HEK293 (cell line): Measurements from ENCODE around the gene ASB6.
A peak's percentile ranks its signal among the peaks of the same experiment; 100 is the strongest.

Experiments
- BCL11A ChIP-seq: fragments of 450-650 bp; formaldehyde crosslinking; IDR thresholded peaks from 2 replicates; pipeline ENCODE4 v1.5.1; 2016; ENCODE audit warnings: low read depth, missing biosample characterization, missing genetic modification characterization
- BCL11B ChIP-seq: fragments of 450-650 bp; formaldehyde crosslinking; IDR thresholded peaks from 2 replicates; pipeline ENCODE4 v1.5.1; 2016; ENCODE audit warnings: low read depth, missing biosample characterization, missing genetic modification characterization
- GLI2 ChIP-seq: fragments of 450-650 bp; formaldehyde crosslinking; IDR thresholded peaks from 2 replicates; pipeline ENCODE4; 2017; ENCODE audit warnings: missing biosample characterization, missing genetic modification characterization, low read depth, borderline replicate concordance
- HIC1 ChIP-seq: fragments of 450-650 bp; formaldehyde crosslinking; IDR thresholded peaks from 2 replicates; pipeline ENCODE4 v1.5.1; 2016; ENCODE audit warnings: missing biosample characterization, missing genetic modification characterization
- HOXD13 ChIP-seq: sonication (generic); formaldehyde crosslinking; IDR thresholded peaks from 2 replicates; pipeline ENCODE4 v1.8.0; 2022; ENCODE audit warnings: missing genetic modification reagents, borderline replicate concordance
- KLF1 ChIP-seq: fragments of 450-650 bp; formaldehyde crosslinking; IDR thresholded peaks from 2 replicates; pipeline ENCODE4 v1.5.1; 2016; ENCODE audit warnings: missing biosample characterization, missing genetic modification characterization
- KLF7 ChIP-seq: fragments of 450-650 bp; formaldehyde crosslinking; IDR thresholded peaks from 2 replicates; pipeline ENCODE4 v1.5.1; 2016; ENCODE audit warnings: missing biosample characterization, missing genetic modification characterization, borderline replicate concordance
- KLF9 ChIP-seq: fragments of 450-650 bp; formaldehyde crosslinking; IDR thresholded peaks from 2 replicates; pipeline ENCODE4 v1.5.1; 2016; ENCODE audit warnings: missing biosample characterization, missing genetic modification characterization, low read depth
- PRDM1 ChIP-seq: fragments of 450-650 bp; formaldehyde crosslinking; IDR thresholded peaks from 2 replicates; pipeline ENCODE4; 2016; ENCODE audit warnings: missing biosample characterization, missing genetic modification characterization
- SCRT2 ChIP-seq: fragments of 450-650 bp; formaldehyde crosslinking; IDR thresholded peaks from 2 replicates; pipeline ENCODE4 v1.5.1; 2016; ENCODE audit warnings: missing biosample characterization, missing genetic modification characterization
- TSHZ1 ChIP-seq: fragments of 450-650 bp; formaldehyde crosslinking; IDR thresholded peaks from 2 replicates; pipeline ENCODE4 v1.5.1; 2016; ENCODE audit warnings: missing biosample characterization, missing genetic modification characterization, borderline replicate concordance
- WT1 ChIP-seq: fragments of 450-650 bp; formaldehyde crosslinking; IDR thresholded peaks from 2 replicates; pipeline ENCODE4 v1.5.1; 2016; ENCODE audit warnings: missing biosample characterization, missing genetic modification characterization
- YY1 ChIP-seq: fragments of 450-650 bp; formaldehyde crosslinking; IDR thresholded peaks from 2 replicates; pipeline ENCODE4 v1.5.1; 2018; ENCODE audit warnings: missing biosample characterization, missing genetic modification characterization
- ZBTB20 ChIP-seq: fragments of 450-650 bp; formaldehyde crosslinking; IDR thresholded peaks from 2 replicates; pipeline ENCODE4 v1.5.1; 2016; ENCODE audit warnings: missing biosample characterization, missing genetic modification characterization
- ZNF157 ChIP-seq: fragments of 450-650 bp; formaldehyde crosslinking; IDR thresholded peaks from 2 replicates; pipeline ENCODE4 v1.5.1; 2016; ENCODE audit warnings: missing biosample characterization, missing genetic modification characterization
- ZNF174 ChIP-seq: fragments of 450-650 bp; formaldehyde crosslinking; IDR thresholded peaks from 2 replicates; pipeline ENCODE4 v1.5.0; 2017; ENCODE audit warnings: missing biosample characterization, mild to moderate bottlenecking, missing genetic modification characterization
- ZNF184 ChIP-seq: fragments of 450-650 bp; IDR thresholded peaks from 2 replicates; pipeline ENCODE4 v1.5.1; 2018; ENCODE audit warnings: missing biosample characterization, mild to moderate bottlenecking, missing genetic modification characterization
- ZNF23 ChIP-seq: fragments of 450-650 bp; formaldehyde crosslinking; IDR thresholded peaks from 2 replicates; pipeline ENCODE4 v1.5.1; 2016; ENCODE audit warnings: missing biosample characterization, missing genetic modification characterization, borderline replicate concordance
- ZNF274 ChIP-seq, 2 experiments: fragments of 200-500 bp in 1 of 2; fragments of 450-650 bp in 1 of 2; sonication (Bioruptor generic) in 1 of 2; formaldehyde crosslinking in 1 of 2; IDR thresholded peaks; 2 replicates each; pipeline versions ENCODE4 v1.5.1 to v1.6.1; 2014 to 2016; ENCODE audit warnings: borderline replicate concordance in 1 of 2, inconsistent platforms in 1 of 2, low read length in 1 of 2, missing biosample characterization in 1 of 2, missing genetic modification characterization in 1 of 2
- ZNF341 ChIP-seq: fragments of 450-650 bp; formaldehyde crosslinking; IDR thresholded peaks from 2 replicates; pipeline ENCODE4; 2016; ENCODE audit warnings: low read depth, missing biosample characterization, missing genetic modification characterization
- ZNF362 ChIP-seq: fragments of 450-650 bp; formaldehyde crosslinking; IDR thresholded peaks from 2 replicates; pipeline ENCODE4 v1.5.1; 2016; ENCODE audit warnings: missing biosample characterization, missing genetic modification characterization
- ZNF416 ChIP-seq: fragments of 450-650 bp; formaldehyde crosslinking; IDR thresholded peaks from 2 replicates; pipeline ENCODE4 v1.5.1; 2016; ENCODE audit warnings: missing biosample characterization, missing genetic modification characterization
- ZNF514 ChIP-seq: fragments of 450-650 bp; formaldehyde crosslinking; IDR thresholded peaks from 2 replicates; pipeline ENCODE4 v1.5.1; 2016; ENCODE audit warnings: missing biosample characterization, missing genetic modification characterization
- ZNF548 ChIP-seq: fragments of 450-650 bp; formaldehyde crosslinking; IDR thresholded peaks from 2 replicates; pipeline ENCODE4 v1.5.1; 2016; ENCODE audit warnings: missing biosample characterization, missing genetic modification characterization
- ZNF629 ChIP-seq: fragments of 450-650 bp; formaldehyde crosslinking; IDR thresholded peaks from 2 replicates; pipeline ENCODE4 v1.5.1; 2017; ENCODE audit warnings: missing biosample characterization, missing genetic modification characterization
- ZNF658 ChIP-seq: fragments of 450-650 bp; formaldehyde crosslinking; IDR thresholded peaks from 2 replicates; pipeline ENCODE4; 2016; ENCODE audit warnings: missing biosample characterization, missing genetic modification characterization
- ZNF664 ChIP-seq: fragments of 450-650 bp; formaldehyde crosslinking; IDR thresholded peaks from 2 replicates; pipeline ENCODE4 v1.5.1; 2016; ENCODE audit warnings: missing biosample characterization, missing genetic modification characterization
- ZNF677 ChIP-seq: fragments of 450-650 bp; IDR thresholded peaks from 2 replicates; pipeline ENCODE4 v1.5.0; 2018; ENCODE audit warnings: missing biosample characterization, mild to moderate bottlenecking, missing genetic modification characterization, moderate library complexity
- ZNF747 ChIP-seq: fragments of 450-650 bp; formaldehyde crosslinking; IDR thresholded peaks from 2 replicates; pipeline ENCODE4 v1.5.1; 2016; ENCODE audit warnings: missing biosample characterization, missing genetic modification characterization
- ZNF768 ChIP-seq: fragments of 450-650 bp; formaldehyde crosslinking; IDR thresholded peaks from 2 replicates; pipeline ENCODE4 v1.5.1; 2018; ENCODE audit warnings: missing biosample characterization, mild to moderate bottlenecking, missing genetic modification characterization
- ZNF777 ChIP-seq: fragments of 450-650 bp; formaldehyde crosslinking; IDR thresholded peaks from 2 replicates; pipeline ENCODE4 v1.5.1; 2017; ENCODE audit warnings: missing biosample characterization, missing genetic modification characterization, borderline replicate concordance
- ZSCAN4 ChIP-seq: fragments of 450-650 bp; formaldehyde crosslinking; IDR thresholded peaks from 2 replicates; pipeline ENCODE4 v1.5.1; 2017; ENCODE audit warnings: missing biosample characterization, missing genetic modification characterization

Gene ASB6

GRCh38 chr9:129640086-129640870, 1.7 kb downstream of the ASB6 start (continued):
- TF ChIP-seq ZNF416, result no peak
- no peak for TF ChIP-seq ZNF658
- peak; percentile 77 for TF ChIP-seq YY1 (tag by site-specific recombination)
- peak; percentile 87 for TF ChIP-seq WT1 (tag by site-specific recombination)
- peak; percentile 51; the same call in 1 of the 2 replicates for TF ChIP-seq BCL11A (tag by site-specific recombination)
- TF ChIP-seq ZNF184, result peak; percentile 95
- peak; percentile 100 for TF ChIP-seq ZNF341 (tag by site-specific recombination)
- peak; percentile 76 for TF ChIP-seq PRDM1
- TF ChIP-seq ZNF664 (tag by site-specific recombination), result no peak; the same call in 1 of the 2 replicates
- TF ChIP-seq ZNF514 (tag by site-specific recombination), result no peak
- 0 out of 2 replicates have a peak, but pooled peaks have one; percentile 63 for TF ChIP-seq ZNF362 (tag by site-specific recombination)
- no peak for TF ChIP-seq ZNF174 (tag by site-specific recombination)
- TF ChIP-seq ZNF747 (tag by site-specific recombination), result no peak
- TF ChIP-seq ZNF157 (tag by site-specific recombination), result no peak
- no peak for TF ChIP-seq ZNF677 (tag by site-specific recombination)
- TF ChIP-seq GLI2 (tag by site-specific recombination), result 0 out of 2 replicates have a peak, but pooled peaks have one; percentile 78
- peak; percentile 76 for TF ChIP-seq BCL11B (tag by site-specific recombination)
- no peak for TF ChIP-seq HOXD13 (CRISPR knock-in tag)
- TF ChIP-seq ZNF23 (tag by site-specific recombination), result no peak
- TF ChIP-seq ZSCAN4 (tag by site-specific recombination), result no peak
- TF ChIP-seq HIC1, result no peak
- TF ChIP-seq ZNF768 (tag by site-specific recombination), result no peak
- no peak for TF ChIP-seq SCRT2 (tag by site-specific recombination)
- TF ChIP-seq ZBTB20 (tag by site-specific recombination), result peak; percentile 27; the same call in 1 of the 2 replicates
- peak; percentile 84 for TF ChIP-seq ZNF629 (tag by site-specific recombination)
- no peak; the same call in 1 of the 2 replicates for TF ChIP-seq KLF7
- peak; percentile 46; the same call in 1 of the 2 replicates for TF ChIP-seq TSHZ1 (tag by site-specific recombination)
- peak; percentile 57 for TF ChIP-seq KLF9 (tag by site-specific recombination)
- TF ChIP-seq ZNF274 (IDR thresholded peaks at IDR 0.05; ENCODE audit: low read length), result no peak
- no peak for TF ChIP-seq ZNF274 (tag by site-specific recombination; IDR thresholded peaks at IDR 0.05; ENCODE audit: borderline replicate concordance)
- TF ChIP-seq ZNF777 (tag by site-specific recombination), result no peak
- peak; percentile 68 for TF ChIP-seq KLF1
- no peak for TF ChIP-seq ZNF548 (tag by site-specific recombination)
